K562 (cell line): ENCODE data around the gene SRP9. TPM values are rescaled to one million over a fixed set of nuclear protein-coding genes. Genes with fewer than 3 reads are reported as not detected.
A peak's percentile ranks its signal among the peaks of the same experiment; 100 is the strongest.

ENCODE experiments used
- ATAC-seq: fragments of 200-7000 bp; cut with Tn5 transposase; 3 replicates; pipeline ENCODE4 v1.9.1; 2020; ENCODE audit warnings: moderate library complexity
- BruUV-seq: library from RNA; stranded (reverse); fragments of 400-500 nt; replicated peaks from 2 replicates; lab custom pipeline; 2021; lab: Mats Ljungman, UMichigan
- CTCF ChIA-PET: fragments of 300-600 bp; formaldehyde crosslinking; extraction: SDS; loops from one replicate; lab custom pipeline; 2021; ENCODE audit warnings: low intra/inter-chr PET ratio; lab: Yijun Ruan, JAX
- POLR2A ChIA-PET: fragments of 300-600, 350-650 bp; sonication (Branson Sonifier 250); formaldehyde crosslinking; extraction: SDS; loops from one replicate; lab custom pipeline; 2021; ENCODE audit warnings: antibody characterized with exemption, inconsistent platforms; lab: Yijun Ruan, JAX
- DNase-seq, 4 experiments: peaks; one replicate each; pipeline versions ENCODE4 v3.0.0 to v3.0.0-alpha.2; 2011 to 2018; ENCODE audit warnings: low spot score in 3 of 4, mixed read lengths in 3 of 4; ENCODE audit errors: extremely low read depth in 1 of 4
- FAIRE-seq: peaks from 2 replicates; lab custom pipeline; 2011; peaks lifted over from hg19 to GRCh38; lab: Jason Lieb, UNC
- H2AFZ ChIP-seq: 2 replicates; pipeline ENCODE4 v1.6.0; 2011; ENCODE audit warnings: low read depth, low read length, control low read depth, inconsistent platforms
- H3K27ac ChIP-seq: fragments of 200-600 bp; 3 replicates; pipeline ENCODE4 v1.8.0; 2011; ENCODE audit warnings: low read depth, mild to moderate bottlenecking, control low read depth, inconsistent platforms, low read length, moderate library complexity, mixed read lengths; ENCODE audit errors: extremely low read depth
- H3K27me3 ChIP-seq, 2 experiments: fragments of 300-600 bp in 1 of 2; 2 replicates in 1 of 2; 3 replicates in 1 of 2; pipeline versions ENCODE4 v1.6.0 to v1.8.0; 2011; ENCODE audit warnings: inconsistent platforms in 2 of 2, low read length in 2 of 2, mild to moderate bottlenecking in 1 of 2, mixed read lengths in 1 of 2, moderate library complexity in 1 of 2; ENCODE audit not compliant: control insufficient read depth in 2 of 2, insufficient read depth in 2 of 2
- H3K36me3 ChIP-seq: fragments of 300-600 bp; 3 replicates; pipeline ENCODE4 v1.8.0; 2011; ENCODE audit warnings: mild to moderate bottlenecking, low read length, inconsistent platforms; ENCODE audit not compliant: control insufficient read depth, insufficient read depth
- H3K4me1 ChIP-seq, 2 experiments: fragments of 200-600 bp in 1 of 2; replicated peaks in 1 of 2; 2 replicates in 1 of 2; 3 replicates in 1 of 2; pipeline versions ENCODE4 v1.5.1 to v1.8.0; 2011; ENCODE audit warnings: inconsistent platforms in 2 of 2, low read length in 2 of 2, mild to moderate bottlenecking in 1 of 2, mixed read lengths in 1 of 2, moderate library complexity in 1 of 2; ENCODE audit not compliant: control insufficient read depth in 2 of 2, insufficient read depth in 2 of 2
- H3K4me2 ChIP-seq: 2 replicates; pipeline ENCODE4 v1.6.1; 2011; ENCODE audit warnings: low read length, control low read depth, inconsistent platforms, mixed read lengths; ENCODE audit not compliant: insufficient read depth
- H3K4me3 ChIP-seq: fragments of 200-600 bp; sonication (generic), shearing (Covaris generic); 2 replicates; pipeline ENCODE4 v1.5.1; 2016; ENCODE audit warnings: control low read depth, inconsistent platforms
- H3K79me2 ChIP-seq: fragments of 200-600 bp; 3 replicates; pipeline ENCODE4 v1.8.0; 2011; ENCODE audit warnings: low read length, inconsistent platforms; ENCODE audit not compliant: control insufficient read depth, insufficient read depth
- H3K9ac ChIP-seq, 2 experiments: 2 replicates each; pipeline versions ENCODE4 v1.6.0 to v1.6.1; 2011; ENCODE audit warnings: low read depth in 2 of 2, low read length in 2 of 2, control low read depth in 1 of 2, inconsistent platforms in 1 of 2, mild to moderate bottlenecking in 1 of 2, mixed read lengths in 1 of 2; ENCODE audit not compliant: insufficient read depth in 1 of 2
- H3K9me1 ChIP-seq: one replicate; pipeline ENCODE4 v1.6.0; 2011; ENCODE audit warnings: inconsistent platforms, mild to moderate bottlenecking, low read length, moderate library complexity; ENCODE audit not compliant: control insufficient read depth, insufficient read depth
- H3K9me3 ChIP-seq: replicated peaks from 2 replicates; pipeline ENCODE4 v1.5.1; 2011; ENCODE audit warnings: low read depth, low read length, inconsistent platforms; ENCODE audit not compliant: control insufficient read depth, insufficient read depth
- H4K20me1 ChIP-seq: replicated peaks from 2 replicates; pipeline ENCODE4 v1.6.1; 2011; ENCODE audit warnings: low read length, inconsistent platforms, mixed read lengths; ENCODE audit not compliant: control insufficient read depth, insufficient read depth
- ARID1B ChIP-seq: fragments of 450-650 bp; IDR thresholded peaks from 2 replicates; pipeline ENCODE4 v1.6.1; 2016; ENCODE audit warnings: antibody characterized with exemption, mild to moderate bottlenecking, inconsistent platforms
- BRF1 ChIP-seq: IDR thresholded peaks from 3 replicates; pipeline ENCODE4 v1.6.1; 2011; ENCODE audit warnings: borderline replicate concordance, mild to moderate bottlenecking; ENCODE audit not compliant: insufficient read length; ENCODE audit errors: extremely low read depth
- HDAC2 ChIP-seq: fragments of 450-650 bp; IDR thresholded peaks from 2 replicates; pipeline ENCODE4 v1.6.1; 2016; ENCODE audit warnings: mild to moderate bottlenecking
- ILK ChIP-seq: fragments of 450-650 bp; IDR thresholded peaks from 2 replicates; pipeline ENCODE4 v1.6.1; 2016; ENCODE audit warnings: missing genetic modification characterization, low read depth, mild to moderate bottlenecking, missing compliant biosample characterization, moderate library complexity, borderline replicate concordance
- KAT2B ChIP-seq: IDR thresholded peaks from one replicate; pipeline ENCODE4 v1.6.1; 2012; ENCODE audit warnings: low read depth, mild to moderate bottlenecking, control low read depth, inconsistent platforms, low read length, moderate library complexity
- MCM2 ChIP-seq: fragments of 450-650 bp; IDR thresholded peaks from 2 replicates; pipeline ENCODE4 v1.6.1; 2017; ENCODE audit warnings: low read depth, mild to moderate bottlenecking
- MCM3 ChIP-seq: fragments of 450-650 bp; IDR thresholded peaks from 2 replicates; pipeline ENCODE4 v1.6.1; 2016
- PKNOX1 ChIP-seq: fragments of 450-650 bp; IDR thresholded peaks from 2 replicates; pipeline ENCODE4 v1.6.1; 2016
- RB1 ChIP-seq: fragments of 450-650 bp; IDR thresholded peaks from 2 replicates; pipeline ENCODE4 v1.6.1; 2017; ENCODE audit warnings: low read depth, mild to moderate bottlenecking
- SMAD3 ChIP-seq: fragments of 450-650 bp; formaldehyde crosslinking; conservative IDR thresholded peaks from 2 replicates; pipeline ENCODE4 v1.4.0; 2020; ENCODE audit warnings: mild to moderate bottlenecking
- TAF15 ChIP-seq: fragments of 200-400 bp; formaldehyde crosslinking; IDR thresholded peaks from 2 replicates; pipeline ENCODE4 v1.6.1; 2017; ENCODE audit warnings: mild to moderate bottlenecking, low read depth, low read length, moderate library complexity
- TBL1XR1 ChIP-seq, 2 experiments: IDR thresholded peaks; 2 replicates each; pipeline ENCODE4 v1.6.1; 2012; ENCODE audit warnings: improper control_type of control experiment in 2 of 2, low read length in 2 of 2, mild to moderate bottlenecking in 1 of 2
- TEAD4 ChIP-seq, 2 experiments: sonication (generic) in 1 of 2; formaldehyde crosslinking in 1 of 2; IDR thresholded peaks; 2 replicates each; pipeline versions ENCODE4 v1.6.1 to v1.8.0; 2012 to 2022; ENCODE audit warnings: borderline replicate concordance in 1 of 2, inconsistent platforms in 1 of 2, low read length in 1 of 2, mild to moderate bottlenecking in 1 of 2, missing genetic modification reagents in 1 of 2
- TFAP4 ChIP-seq: sonication (generic); formaldehyde crosslinking; IDR thresholded peaks from 2 replicates; pipeline ENCODE4 v1.8.0; 2022; ENCODE audit warnings: missing genetic modification reagents, mild to moderate bottlenecking, moderate library complexity, borderline replicate concordance
- ZBTB1 ChIP-seq: sonication (generic); formaldehyde crosslinking; IDR thresholded peaks from 2 replicates; pipeline ENCODE4 v1.8.1; 2023; ENCODE audit warnings: missing genetic modification reagents, low read depth, mild to moderate bottlenecking, borderline replicate concordance
- ZC3H4 ChIP-seq: sonication (generic); formaldehyde crosslinking; IDR thresholded peaks from 2 replicates; pipeline ENCODE4 v1.9.0; 2021; ENCODE audit warnings: missing genetic modification reagents, borderline replicate concordance
- ZNF398 ChIP-seq: fragments of 250-450 bp; sonication (Bioruptor Pico); IDR thresholded peaks from 2 replicates; pipeline ENCODE4 v1.8.0; 2021; ENCODE audit warnings: moderate library complexity, mild to moderate bottlenecking, inconsistent platforms
- WGBS: fragments of 100-300 bp; shearing (Covaris generic); methylation state at CpG from one replicate; pipeline ENCODE4 v1.1.6; 2016; ENCODE audit warnings: low coverage, mixed read lengths; ENCODE audit not compliant: insufficient coverage; ENCODE audit errors: missing lambda C conversion rate; 5-methylcytosine and 5-hydroxymethylcytosine counted together
- in situ Hi-C: fragments of 300-500 bp; cut with MboI; formaldehyde crosslinking; loops from 4 replicates; pipeline ENCODE4 v1.15.0; 2018; ENCODE audit warnings: inconsistent platforms, mixed read lengths
- intact Hi-C: fragments of 100-400 bp; cut with micrococcal nuclease; formaldehyde crosslinking; loops from 2 replicates; pipeline ENCODE4 v1.14.2; 2022
- polyA plus RNA-seq, 8 experiments: library from polyadenylated mRNA; depleted of rRNA in 4 of 8; stranded (reverse) in 5 of 8; unstranded in 3 of 8; fragments of >200 nt; fragmentation: Nextera tagmentation in 2 of 8; fragmentation: Illumina TruSeq in 1 of 8; extraction: Ambion mirVana in 2 of 8; extraction: Trizol in 1 of 8; gene quantifications; 2 replicates each; pipeline versions ENCODE4 v1.2.1 to v1.2.3, GENCODE V29; 2011 to 2014; ENCODE audit warnings: inconsistent platforms in 1 of 8, missing spikeins in 1 of 8
- total RNA-seq, 7 experiments: library from RNA; depleted of rRNA in 6 of 7; stranded (reverse); fragments of >200 nt in 6 of 7; fragmentation: Illumina TruSeq in 2 of 7; extraction: Trizol in 2 of 7; gene quantifications; 2 replicates each; pipeline versions ENCODE4 v1.2.1 to v1.2.3, GENCODE V29; 2011 to 2021; ENCODE audit warnings: low replicate concordance in 1 of 7

SRP9 gene
- total and polyA plus RNA-seq, 9 of the 15 experiments (the other 6 are each of a cell fraction or from before 2014, with no cell fraction given), result 273 to 1,892 (median 668) TPM

- TF ChIP-seq TEAD4 (IDR thresholded peaks at IDR 0.05; ENCODE audit: low read length), result no peak
- TF ChIP-seq TEAD4 (CRISPR knock-in tag; IDR thresholded peaks at IDR 0.05; ENCODE audit: borderline replicate concordance), result peak; percentile 46; the same call in 1 of the 2 replicates
Observed at GRCh38 chr1:225817611-225818061, 40.0 kb downstream of the SRP9 start (continued).

GRCh38 chr1:225818229-225818628 lies 40.6 kb downstream of the SRP9 start:
- no peaks in the 10 kb centered on the region for H3K36me3 ChIP-seq
- no peak for DNase-seq
- H3K27ac ChIP-seq, result no peak overlapping the region
- CTCF ChIA-PET, result no interaction called here
- H3K4me3 ChIP-seq, result no peak overlapping the region
- H4K20me1 ChIP-seq, result no peaks in the 10 kb centered on the region; the same call in 1 of the 2 replicates
- no peaks in the 10 kb centered on the region for H3K79me2 ChIP-seq
- 69% methylated on average over 7 of the region's 7 CpGs for WGBS
- H3K9me3 ChIP-seq, result no peaks in the 10 kb centered on the region
- no peaks in the 10 kb centered on the region for H3K27me3 ChIP-seq
- POLR2A ChIA-PET, result interaction anchor here (0.7 to 1.1 kb wide), 6 partner anchors 10 to 327 kb away, joined by 3 to 4 read pairs (median 3); no protein-coding TSS in a partner anchor
- FAIRE-seq, result no peak
- no peaks in the 10 kb centered on the region for H3K9me1 ChIP-seq
- in situ Hi-C loops, result no loop called here
- H3K9ac ChIP-seq, result peak overlapping the region in 1 of 2 experiments; percentile 31; a peak in 1 of 4 replicates
- H3K4me2 ChIP-seq, result no peak overlapping the region
- no peak for ATAC-seq
- H3K4me1 ChIP-seq, result peaks cover 24 to 25% of the 10 kb centered on the region in 2 experiments
- intact Hi-C loops, result no loop called here
- H2AFZ ChIP-seq, result peak overlapping the region; percentile 65; the same call in 1 of the 2 replicates
- BruUV-seq, result no TSS peak
- TF ChIP-seq ARID1B, result no peak
- TF ChIP-seq ILK (tag), result no peak
- TF ChIP-seq HDAC2, result no peak
- no peak for TF ChIP-seq SMAD3
- no peak for TF ChIP-seq TBL1XR1 (IDR thresholded peaks at IDR 0.05; ENCODE audit: low read length in 2 of 2)
- TF ChIP-seq MCM3, result no peak
- no peak for TF ChIP-seq ZC3H4 (CRISPR knock-in tag)
- TF ChIP-seq TAF15, result no peak
- TF ChIP-seq BRF1, result no peak
- no peak for TF ChIP-seq KAT2B
- TF ChIP-seq ZBTB1, result no peak
- no peak for TF ChIP-seq MCM2
- peak; percentile 85 for TF ChIP-seq PKNOX1
- no peak for TF ChIP-seq RB1
- TF ChIP-seq TFAP4 (CRISPR knock-in tag), result no peak
- TF ChIP-seq ZNF398 (CRISPR knock-in tag), result no peak
